Neural cell (in vitro differentiated cells): ENCODE measurements around the gene MPND. TPM values are rescaled to one million over a fixed set of nuclear protein-coding genes. Genes with fewer than 3 reads are reported as not detected.

Experiments
- H2AFZ ChIP-seq: fragments of 200-600, 300-800 bp; sonication (generic), shearing (Covaris generic); 2 replicates; pipeline ENCODE4 v1.6.0; 2014; ENCODE audit warnings: low read depth, mild to moderate bottlenecking, antibody characterized with exemption, low read length, moderate library complexity
- H3F3A ChIP-seq: fragments of 200-600 bp; shearing (Covaris generic); 2 replicates; pipeline ENCODE4 v1.6.1; 2016; ENCODE audit warnings: mild to moderate bottlenecking, moderate library complexity, mixed read lengths, antibody characterized with exemption, low read length; ENCODE audit not compliant: insufficient read depth, poor library complexity, severe bottlenecking
- H3K27ac ChIP-seq: fragments of 200-600, 300-800 bp; sonication (generic), shearing (Covaris generic); 2 replicates; pipeline ENCODE4 v1.5.1; 2014; ENCODE audit warnings: mild to moderate bottlenecking, low read length, moderate library complexity
- H3K27me3 ChIP-seq: fragments of 300-800, 200-600 bp; sonication (generic), shearing (Covaris generic); 2 replicates; pipeline ENCODE4 v1.6.0; 2014; ENCODE audit warnings: mild to moderate bottlenecking, low read depth, low read length, moderate library complexity; ENCODE audit not compliant: insufficient read depth
- H3K36me3 ChIP-seq: fragments of 300-800, 200-600 bp; sonication (generic), shearing (Covaris generic); 2 replicates; pipeline ENCODE4 v1.5.1; 2014; ENCODE audit warnings: mild to moderate bottlenecking, antibody characterized with exemption, low read length, moderate library complexity; ENCODE audit not compliant: insufficient read depth
- H3K4me2 ChIP-seq: fragments of 300-800, 200-600 bp; sonication (generic), shearing (Covaris generic); 2 replicates; pipeline ENCODE4 v1.6.0; 2014; ENCODE audit warnings: mild to moderate bottlenecking, low read length
- H3K4me3 ChIP-seq: fragments of 300-800, 200-600 bp; sonication (generic), shearing (Covaris generic); 2 replicates; pipeline ENCODE4 v1.5.1; 2014; ENCODE audit warnings: mild to moderate bottlenecking, low read length, moderate library complexity
- H3K79me2 ChIP-seq: fragments of 200-600 bp; shearing (Covaris generic); replicated peaks from 2 replicates; pipeline ENCODE4 v1.6.0; 2014; ENCODE audit warnings: mild to moderate bottlenecking, low read length, moderate library complexity; ENCODE audit not compliant: insufficient read depth
- H3K9ac ChIP-seq: fragments of 300-800, 200-600 bp; sonication (generic), shearing (Covaris generic); 2 replicates; pipeline ENCODE4 v1.6.1; 2016; ENCODE audit warnings: mild to moderate bottlenecking, low read length, mixed read lengths
- H3K9me2 ChIP-seq: fragments of 200-600 bp; shearing (Covaris generic); 2 replicates; pipeline ENCODE4 v1.6.1; 2016; ENCODE audit warnings: mild to moderate bottlenecking, low read length, mixed read lengths; ENCODE audit not compliant: insufficient read depth
- H3K9me3 ChIP-seq: fragments of 200-600, 300-800 bp; sonication (generic), shearing (Covaris generic); 2 replicates; pipeline ENCODE4 v1.6.1; 2016; ENCODE audit warnings: mild to moderate bottlenecking, mixed run types, low read length, moderate library complexity, mixed read lengths
- H4K20me1 ChIP-seq: fragments of 200-600 bp; shearing (Covaris generic); 2 replicates; pipeline ENCODE4 v1.6.1; 2016; ENCODE audit warnings: mild to moderate bottlenecking, mixed run types; ENCODE audit not compliant: insufficient read depth
- EP300 ChIP-seq: fragments of 450-650 bp; conservative IDR thresholded peaks from 2 replicates; pipeline ENCODE4 v1.6.1; 2014; ENCODE audit warnings: antibody characterized with exemption, mild to moderate bottlenecking, moderate library complexity; ENCODE audit not compliant: poor library complexity, severe bottlenecking
- EZH2 ChIP-seq: fragments of 200-600, 300-800 bp; shearing (Covaris generic), sonication (generic); IDR thresholded peaks from 2 replicates; pipeline ENCODE4 v1.6.1; 2014; ENCODE audit warnings: antibody characterized with exemption, low read length, borderline replicate concordance, mild to moderate bottlenecking; ENCODE audit not compliant: insufficient read depth, poor library complexity, severe bottlenecking
- MXI1 ChIP-seq: fragments of 450-650 bp; conservative IDR thresholded peaks from 2 replicates; pipeline ENCODE4 v1.6.1; 2014; ENCODE audit warnings: antibody characterized with exemption, mild to moderate bottlenecking; ENCODE audit not compliant: poor library complexity, severe bottlenecking
- POLR2AphosphoS5 ChIP-seq: IDR thresholded peaks from 2 replicates; pipeline ENCODE4 v1.6.1; 2012
- RAD21 ChIP-seq: fragments of 450-650 bp; conservative IDR thresholded peaks from 2 replicates; pipeline ENCODE4 v1.6.1; 2014; ENCODE audit warnings: antibody characterized with exemption, mild to moderate bottlenecking, moderate library complexity
- SMC3 ChIP-seq: fragments of 450-650 bp; conservative IDR thresholded peaks from 2 replicates; pipeline ENCODE4 v1.6.1; 2014; ENCODE audit warnings: antibody characterized with exemption, mild to moderate bottlenecking, moderate library complexity; ENCODE audit not compliant: poor library complexity
- TAF1 ChIP-seq: IDR thresholded peaks from 2 replicates; pipeline ENCODE4 v1.6.1; 2012; ENCODE audit warnings: low read depth
- polyA plus RNA-seq: library from polyadenylated mRNA; depleted of rRNA; stranded (reverse); fragments of >200 nt; gene quantifications from 2 replicates; pipeline ENCODE4 v1.2.3, GENCODE V29; 2014
- TF ChIP-seq, protein P1 (sequence below): IDR thresholded peaks from 2 replicates; pipeline ENCODE4 v1.6.1; 2012; ENCODE audit warnings: borderline replicate concordance
- TF ChIP-seq, protein P2 (sequence below): fragments of 450-650 bp; IDR thresholded peaks from 2 replicates; pipeline ENCODE4 v1.5.1; 2014; ENCODE audit warnings: antibody characterized with exemption, mild to moderate bottlenecking, moderate library complexity; ENCODE audit not compliant: poor library complexity, severe bottlenecking

Gene MPND
- polyA plus RNA-seq, 1 donor from 2014 or later, result 34.8 TPM

DNA sequence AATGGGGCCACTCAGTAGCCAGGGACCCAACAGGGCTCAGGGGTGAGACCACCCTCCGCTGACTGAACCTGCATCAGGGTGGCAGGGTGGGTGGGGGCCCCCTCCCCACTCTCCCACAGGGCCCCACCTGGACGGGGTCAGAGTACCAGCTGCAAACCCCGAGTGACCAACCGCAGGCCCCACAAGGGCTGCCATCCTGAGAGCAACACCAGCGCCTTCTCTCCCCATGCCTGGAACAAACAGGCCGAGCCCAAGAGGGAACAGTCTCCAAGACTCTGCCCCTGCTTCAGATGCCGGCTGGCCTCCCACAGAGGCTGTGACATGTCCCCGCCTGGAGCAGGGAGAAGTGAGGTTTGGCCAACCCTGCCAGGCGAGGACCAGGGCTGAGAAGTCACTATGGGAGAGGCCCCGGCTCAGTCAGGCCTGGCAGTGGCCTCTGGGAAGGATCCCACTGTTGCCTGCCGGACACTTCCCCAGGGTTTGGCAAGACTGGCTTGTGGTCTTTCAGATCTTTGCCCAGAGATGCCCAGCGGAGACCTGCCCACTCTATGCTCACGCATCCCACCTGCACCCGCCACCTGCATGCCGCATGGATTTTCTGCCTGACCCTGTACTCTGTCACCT lies 27.2 kb downstream of the MPND start:
- Histone ChIP-seq H3K4me2 (no peak overlapping the region), H3K9ac (no peak overlapping the region), H4K20me1 (no peaks in the 10 kb centered on the region)

DNA sequence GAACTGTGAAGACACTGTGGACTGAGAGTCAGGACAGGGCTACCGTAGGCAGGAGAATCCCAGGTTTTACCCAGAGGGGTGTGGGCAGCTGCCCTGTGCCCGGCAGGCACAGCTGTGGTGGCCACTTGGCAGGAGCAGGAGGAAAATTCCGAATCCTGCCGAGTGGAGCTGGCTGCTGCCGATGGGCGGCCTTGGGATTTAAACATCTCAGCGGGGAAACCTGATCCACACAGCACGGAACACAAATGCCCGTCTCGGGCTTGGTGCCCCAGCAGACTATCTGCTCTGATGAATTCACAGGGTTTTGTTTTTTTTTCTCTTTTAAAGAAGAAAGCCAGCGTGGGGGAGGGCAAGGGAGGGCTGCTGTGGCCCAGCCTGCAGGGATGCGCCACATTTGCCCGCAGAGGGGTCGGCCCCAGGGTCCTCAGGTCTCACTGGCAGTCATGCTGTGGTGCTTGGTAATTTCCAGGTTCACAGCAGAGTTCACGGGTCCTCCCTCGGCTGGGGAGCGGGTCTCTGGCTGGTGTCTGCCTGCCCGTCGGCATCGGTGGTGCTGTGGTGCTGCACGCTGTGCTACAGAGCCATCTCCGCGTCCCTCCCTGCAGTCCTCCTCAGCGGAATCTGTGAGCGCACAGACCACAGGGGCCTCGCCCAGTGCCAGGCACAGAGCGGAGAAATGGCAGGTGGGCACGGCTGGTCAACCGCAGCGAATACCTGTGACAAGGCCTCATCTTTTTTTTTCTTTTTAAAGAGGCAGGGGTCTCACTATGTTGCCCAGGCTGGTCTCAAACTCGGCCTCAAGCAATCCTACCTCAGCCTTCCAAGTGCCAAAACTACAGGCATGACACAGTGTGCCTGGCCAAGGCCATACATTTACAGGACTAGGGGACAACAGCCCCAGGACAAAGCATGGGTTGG lies 28.1 kb downstream of the MPND start:
- no peak overlapping the region for H2AFZ ChIP-seq
- H4K20me1 ChIP-seq, result no peaks in the 10 kb centered on the region
- H3K36me3 ChIP-seq, result no peaks in the 10 kb centered on the region
- no peaks in the 10 kb centered on the region for H3K27me3 ChIP-seq
- no peaks in the 10 kb centered on the region for H3K9me3 ChIP-seq
- H3K9me2 ChIP-seq, result no peaks in the 10 kb centered on the region
- H3K9ac ChIP-seq, result no peak overlapping the region
- H3F3A ChIP-seq, result no peaks in the 10 kb centered on the region
- no peak overlapping the region for H3K4me2 ChIP-seq
- no peaks in the 10 kb centered on the region for H3K79me2 ChIP-seq
- no peak overlapping the region for H3K27ac ChIP-seq
- H3K4me3 ChIP-seq, result no peak overlapping the region
- TF ChIP-seq TAF1, result no peak
- no peak for TF ChIP-seq MXI1
- TF ChIP-seq SMC3, result no peak
- TF ChIP-seq, protein P1, sequence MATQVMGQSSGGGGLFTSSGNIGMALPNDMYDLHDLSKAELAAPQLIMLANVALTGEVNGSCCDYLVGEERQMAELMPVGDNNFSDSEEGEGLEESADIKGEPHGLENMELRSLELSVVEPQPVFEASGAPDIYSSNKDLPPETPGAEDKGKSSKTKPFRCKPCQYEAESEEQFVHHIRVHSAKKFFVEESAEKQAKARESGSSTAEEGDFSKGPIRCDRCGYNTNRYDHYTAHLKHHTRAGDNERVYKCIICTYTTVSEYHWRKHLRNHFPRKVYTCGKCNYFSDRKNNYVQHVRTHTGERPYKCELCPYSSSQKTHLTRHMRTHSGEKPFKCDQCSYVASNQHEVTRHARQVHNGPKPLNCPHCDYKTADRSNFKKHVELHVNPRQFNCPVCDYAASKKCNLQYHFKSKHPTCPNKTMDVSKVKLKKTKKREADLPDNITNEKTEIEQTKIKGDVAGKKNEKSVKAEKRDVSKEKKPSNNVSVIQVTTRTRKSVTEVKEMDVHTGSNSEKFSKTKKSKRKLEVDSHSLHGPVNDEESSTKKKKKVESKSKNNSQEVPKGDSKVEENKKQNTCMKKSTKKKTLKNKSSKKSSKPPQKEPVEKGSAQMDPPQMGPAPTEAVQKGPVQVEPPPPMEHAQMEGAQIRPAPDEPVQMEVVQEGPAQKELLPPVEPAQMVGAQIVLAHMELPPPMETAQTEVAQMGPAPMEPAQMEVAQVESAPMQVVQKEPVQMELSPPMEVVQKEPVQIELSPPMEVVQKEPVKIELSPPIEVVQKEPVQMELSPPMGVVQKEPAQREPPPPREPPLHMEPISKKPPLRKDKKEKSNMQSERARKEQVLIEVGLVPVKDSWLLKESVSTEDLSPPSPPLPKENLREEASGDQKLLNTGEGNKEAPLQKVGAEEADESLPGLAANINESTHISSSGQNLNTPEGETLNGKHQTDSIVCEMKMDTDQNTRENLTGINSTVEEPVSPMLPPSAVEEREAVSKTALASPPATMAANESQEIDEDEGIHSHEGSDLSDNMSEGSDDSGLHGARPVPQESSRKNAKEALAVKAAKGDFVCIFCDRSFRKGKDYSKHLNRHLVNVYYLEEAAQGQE, result no peak
- no peak for TF ChIP-seq RAD21
- TF ChIP-seq, protein P2, sequence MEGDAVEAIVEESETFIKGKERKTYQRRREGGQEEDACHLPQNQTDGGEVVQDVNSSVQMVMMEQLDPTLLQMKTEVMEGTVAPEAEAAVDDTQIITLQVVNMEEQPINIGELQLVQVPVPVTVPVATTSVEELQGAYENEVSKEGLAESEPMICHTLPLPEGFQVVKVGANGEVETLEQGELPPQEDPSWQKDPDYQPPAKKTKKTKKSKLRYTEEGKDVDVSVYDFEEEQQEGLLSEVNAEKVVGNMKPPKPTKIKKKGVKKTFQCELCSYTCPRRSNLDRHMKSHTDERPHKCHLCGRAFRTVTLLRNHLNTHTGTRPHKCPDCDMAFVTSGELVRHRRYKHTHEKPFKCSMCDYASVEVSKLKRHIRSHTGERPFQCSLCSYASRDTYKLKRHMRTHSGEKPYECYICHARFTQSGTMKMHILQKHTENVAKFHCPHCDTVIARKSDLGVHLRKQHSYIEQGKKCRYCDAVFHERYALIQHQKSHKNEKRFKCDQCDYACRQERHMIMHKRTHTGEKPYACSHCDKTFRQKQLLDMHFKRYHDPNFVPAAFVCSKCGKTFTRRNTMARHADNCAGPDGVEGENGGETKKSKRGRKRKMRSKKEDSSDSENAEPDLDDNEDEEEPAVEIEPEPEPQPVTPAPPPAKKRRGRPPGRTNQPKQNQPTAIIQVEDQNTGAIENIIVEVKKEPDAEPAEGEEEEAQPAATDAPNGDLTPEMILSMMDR, result no peak
- no peak for TF ChIP-seq EP300

More for the DNA sequence above, 27.2 kb downstream of the MPND start:
- Histone ChIP-seq H3K79me2 (no peaks in the 10 kb centered on the region), H3K9me3 (no peaks in the 10 kb centered on the region), H3K9me2 (no peaks in the 10 kb centered on the region), H3K27me3 (no peaks in the 10 kb centered on the region), H2AFZ (no peak overlapping the region), H3K27ac (no peak overlapping the region), H3K36me3 (no peaks in the 10 kb centered on the region), H3K4me3 (no peak overlapping the region), H3F3A (no peaks in the 10 kb centered on the region)
- TF ChIP-seq, protein P1, result no peak
- TF ChIP-seq MXI1, result no peak
- no peak for TF ChIP-seq EP300
- no peak for TF ChIP-seq POLR2AphosphoS5
- no peak for TF ChIP-seq RAD21
- no peak for TF ChIP-seq TAF1
- no peak for TF ChIP-seq SMC3
- no peak for TF ChIP-seq EZH2
- TF ChIP-seq, protein P2, result no peak
